GM12878 (cell line): Measurements from ENCODE around the gene ME2. TPM values are rescaled to one million over a fixed set of nuclear protein-coding genes. Genes with fewer than 3 reads are reported as not detected.

Experiments
- BMI1 ChIP-seq: fragments of 450-650 bp; IDR thresholded peaks from 2 replicates; pipeline ENCODE4 v1.6.1; 2016; ENCODE audit warnings: mild to moderate bottlenecking, moderate library complexity, borderline replicate concordance
- CBFB ChIP-seq: IDR thresholded peaks from 2 replicates; pipeline ENCODE4 v1.6.1; 2016; ENCODE audit warnings: antibody characterized with exemption, low read depth
- CEBPB ChIP-seq, 2 experiments: fragments of 150-350 bp in 1 of 2; IDR thresholded peaks; 2 replicates each; pipeline ENCODE4 v1.6.1; 2012 to 2014; ENCODE audit warnings: low read depth in 2 of 2, low read length in 2 of 2, borderline replicate concordance in 1 of 2, inconsistent platforms in 1 of 2
- EGR1 ChIP-seq, 2 experiments: IDR thresholded peaks; 1 replicate in 1 of 2; 2 replicates in 1 of 2; pipeline ENCODE4 v1.6.1; 2011 to 2012; ENCODE audit warnings: low read depth in 2 of 2, low read length in 2 of 2, borderline replicate concordance in 1 of 2, mild to moderate bottlenecking in 1 of 2, moderate library complexity in 1 of 2
- MEF2B ChIP-seq: fragments of 450-650 bp; IDR thresholded peaks from 2 replicates; pipeline ENCODE4 v1.6.1; 2018; ENCODE audit warnings: mild to moderate bottlenecking, moderate library complexity; ENCODE audit not compliant: partially characterized antibody, poor library complexity, severe bottlenecking
- MXI1 ChIP-seq: fragments of 150-350 bp; IDR thresholded peaks from 2 replicates; pipeline ENCODE4 v1.6.1; 2011; ENCODE audit warnings: low read depth, mild to moderate bottlenecking, inconsistent platforms, low read length, improper control_type of control experiment
- NFIC ChIP-seq: IDR thresholded peaks from 2 replicates; pipeline ENCODE4 v1.6.1; 2012; ENCODE audit warnings: low read depth, mild to moderate bottlenecking, inconsistent platforms, low read length, moderate library complexity
- NR2C1 ChIP-seq: fragments of 450-650 bp; IDR thresholded peaks from 2 replicates; pipeline ENCODE4 v1.6.1; 2017; ENCODE audit warnings: antibody characterized with exemption, mild to moderate bottlenecking, moderate library complexity
- NR2F1 ChIP-seq: fragments of 450-650 bp; conservative IDR thresholded peaks from 2 replicates; pipeline ENCODE4 v1.6.1; 2017; ENCODE audit warnings: mild to moderate bottlenecking
- PAX8 ChIP-seq: fragments of 450-650 bp; IDR thresholded peaks from 2 replicates; pipeline ENCODE4 v1.6.1; 2017; ENCODE audit warnings: mild to moderate bottlenecking, moderate library complexity
- POLR2A ChIP-seq: IDR thresholded peaks from 2 replicates; pipeline ENCODE4 v1.6.1; 2011; ENCODE audit warnings: low read depth, mild to moderate bottlenecking, low read length
- RB1 ChIP-seq: fragments of 450-650 bp; formaldehyde crosslinking; IDR thresholded peaks from 2 replicates; pipeline ENCODE4 v1.6.1; 2017; ENCODE audit warnings: mild to moderate bottlenecking, borderline replicate concordance
- SPI1 ChIP-seq: IDR thresholded peaks from 2 replicates; pipeline ENCODE4 v1.6.1; 2011; ENCODE audit warnings: low read depth, mild to moderate bottlenecking, low read length, moderate library complexity, borderline replicate concordance; ENCODE audit not compliant: insufficient read depth
- STAT1 ChIP-seq: fragments of 450-650 bp; conservative IDR thresholded peaks from 2 replicates; pipeline ENCODE4 v1.6.1; 2014; ENCODE audit warnings: antibody characterized with exemption, mild to moderate bottlenecking
- SUPT20H ChIP-seq: IDR thresholded peaks from 2 replicates; pipeline ENCODE4 v1.6.1; 2011; ENCODE audit warnings: low read depth, mild to moderate bottlenecking, low read length, moderate library complexity, borderline replicate concordance; ENCODE audit not compliant: control insufficient read depth
- TARDBP ChIP-seq: IDR thresholded peaks from 2 replicates; pipeline ENCODE4 v1.6.1; 2016; ENCODE audit warnings: borderline replicate concordance
- ZBED1 ChIP-seq: IDR thresholded peaks from 2 replicates; pipeline ENCODE4 v1.6.1; 2016; ENCODE audit warnings: borderline replicate concordance
- ZNF24 ChIP-seq: fragments of 450-650 bp; IDR thresholded peaks from 2 replicates; pipeline ENCODE4 v1.6.1; 2017; ENCODE audit warnings: antibody characterized with exemption, mild to moderate bottlenecking
- ZNF274 ChIP-seq: IDR thresholded peaks from one replicate; pipeline ENCODE4 v1.8.0; 2011; ENCODE audit not compliant: insufficient read length, insufficient read depth
- ZSCAN29 ChIP-seq: fragments of 450-650 bp; IDR thresholded peaks from 2 replicates; pipeline ENCODE4 v1.6.1; 2017; ENCODE audit warnings: mild to moderate bottlenecking, moderate library complexity
- polyA plus RNA-seq, 11 experiments: library from polyadenylated mRNA; depleted of rRNA in 4 of 11; unstranded in 6 of 11; stranded (reverse) in 5 of 11; fragments of >200 nt; fragmentation: Nextera tagmentation in 4 of 11; fragmentation: Illumina TruSeq in 1 of 11; extraction: Ambion mirVana in 4 of 11; extraction: Trizol in 1 of 11; gene quantifications; 1 replicate in 1 of 11; 2 replicates in 10 of 11; pipeline versions ENCODE4 v1.2.1 to v1.2.3, GENCODE V29; 2011 to 2016; ENCODE audit warnings: inconsistent platforms in 2 of 11, missing spikeins in 2 of 11, low read depth in 1 of 11
- total RNA-seq, 4 experiments: library from RNA; depleted of rRNA in 3 of 4; stranded (reverse); fragments of >200 nt in 3 of 4; fragmentation: Illumina TruSeq in 1 of 4; extraction: Trizol in 1 of 4; gene quantifications; 2 replicates each; pipeline versions ENCODE4 v1.2.1 to v1.2.3, GENCODE V29; 2013 to 2021
- TF ChIP-seq, protein P1 (sequence below): IDR thresholded peaks from 2 replicates; pipeline ENCODE4 v1.6.1; 2011; ENCODE audit warnings: mild to moderate bottlenecking, low read depth, low read length, moderate library complexity; ENCODE audit not compliant: insufficient replicate concordance
- TF ChIP-seq, protein P2 (sequence below): fragments of 450-650 bp; conservative IDR thresholded peaks from 2 replicates; pipeline ENCODE4 v1.6.1; 2017; ENCODE audit warnings: mild to moderate bottlenecking, moderate library complexity
- TF ChIP-seq, protein P3 (sequence below): IDR thresholded peaks from 2 replicates; pipeline ENCODE4 v1.6.1; 2011; ENCODE audit warnings: borderline replicate concordance, low read depth, mild to moderate bottlenecking, moderate library complexity, mixed read lengths, low read length; ENCODE audit not compliant: insufficient read depth; ENCODE audit errors: extremely low read length
- TF ChIP-seq, protein P4 (sequence below): IDR thresholded peaks from 2 replicates; pipeline ENCODE4 v1.6.1; 2011; ENCODE audit warnings: low read depth, low read length, improper control_type of control experiment, borderline replicate concordance
- TF ChIP-seq, protein P5 (sequence below): IDR thresholded peaks from 2 replicates; pipeline ENCODE4 v1.6.1; 2012; ENCODE audit warnings: low read depth, low read length, improper control_type of control experiment

ME2 gene
- total and polyA plus RNA-seq, 10 of the 15 experiments (the other 5 are each of a cell fraction or from before 2014, with no cell fraction given) = 41.3 to 155 (median 133) TPM

DNA sequence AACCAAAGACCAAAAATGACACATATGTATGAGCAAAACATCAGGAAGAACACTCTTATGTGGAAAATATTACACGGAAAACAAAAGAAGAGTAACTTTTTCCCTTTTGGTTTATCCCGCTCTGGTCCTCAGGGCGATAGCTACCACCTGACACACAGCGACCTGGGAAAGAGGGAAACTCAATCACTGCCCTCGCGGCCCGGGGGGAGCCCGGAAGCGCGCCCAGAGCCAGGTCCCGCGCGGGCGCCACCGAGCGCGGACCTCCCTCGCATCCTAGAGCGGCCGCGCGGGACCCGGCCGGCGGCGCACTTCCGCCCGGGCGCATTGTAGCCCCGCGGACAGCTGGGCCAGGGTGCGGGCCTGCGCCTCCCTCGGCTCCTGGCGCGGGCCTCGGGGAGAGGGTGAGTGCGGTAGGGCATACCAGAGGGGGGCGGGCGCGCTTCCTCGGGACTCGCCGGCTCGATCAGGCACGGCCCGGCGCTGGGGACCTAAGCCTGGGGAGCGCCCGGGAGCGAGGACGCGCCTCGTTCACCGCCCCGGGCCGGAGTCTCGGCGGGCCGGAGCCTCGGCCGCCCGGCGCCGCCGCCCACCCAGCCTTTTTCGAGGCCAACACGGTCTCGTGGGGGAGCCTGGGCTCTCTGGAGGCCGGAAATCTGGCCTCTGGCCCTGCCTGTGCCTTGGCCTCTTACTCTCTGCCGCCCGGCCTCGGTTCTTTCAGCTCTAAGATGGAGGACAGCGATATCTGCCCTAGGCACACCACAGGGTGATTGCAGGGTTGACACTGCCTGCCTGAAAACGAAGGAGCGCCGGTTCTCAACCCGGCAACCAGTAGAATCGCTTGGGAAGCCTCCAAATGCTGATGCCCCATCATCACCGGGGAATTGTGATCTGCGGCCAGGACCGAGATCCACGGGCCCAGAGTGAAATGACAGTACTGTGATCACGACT, 89.1 kb downstream of the ME2 start, which contains the start of gene ELAC1 (continued):
- TF ChIP-seq, protein P1, sequence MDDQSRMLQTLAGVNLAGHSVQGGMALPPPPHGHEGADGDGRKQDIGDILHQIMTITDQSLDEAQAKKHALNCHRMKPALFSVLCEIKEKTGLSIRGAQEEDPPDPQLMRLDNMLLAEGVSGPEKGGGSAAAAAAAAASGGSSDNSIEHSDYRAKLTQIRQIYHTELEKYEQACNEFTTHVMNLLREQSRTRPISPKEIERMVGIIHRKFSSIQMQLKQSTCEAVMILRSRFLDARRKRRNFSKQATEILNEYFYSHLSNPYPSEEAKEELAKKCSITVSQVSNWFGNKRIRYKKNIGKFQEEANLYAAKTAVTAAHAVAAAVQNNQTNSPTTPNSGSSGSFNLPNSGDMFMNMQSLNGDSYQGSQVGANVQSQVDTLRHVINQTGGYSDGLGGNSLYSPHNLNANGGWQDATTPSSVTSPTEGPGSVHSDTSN = no peak
- TF ChIP-seq SPI1 = peak; percentile 55; the same call in 1 of the 2 replicates
- peak; percentile 93; the same call in 1 of the 2 replicates for TF ChIP-seq RB1
- TF ChIP-seq CEBPB (IDR thresholded peaks at IDR 0.05; ENCODE audit: borderline replicate concordance in 1 of 2, low read depth in 2 of 2, low read length in 2 of 2) = no peak
- TF ChIP-seq MXI1 = peak; percentile 69
- peak in 1 of 2 experiments; percentile 64; a peak in 2 of 3 replicates for TF ChIP-seq EGR1 (IDR thresholded peaks at IDR 0.05; ENCODE audit: borderline replicate concordance in 1 of 2, low read depth in 2 of 2, low read length in 2 of 2)
- no peak; the same call in none of the 2 replicates for TF ChIP-seq NR2F1
- no peak for TF ChIP-seq BMI1
- TF ChIP-seq POLR2A = peak; percentile 97
- no peak for TF ChIP-seq ZNF274
- TF ChIP-seq, protein P2, sequence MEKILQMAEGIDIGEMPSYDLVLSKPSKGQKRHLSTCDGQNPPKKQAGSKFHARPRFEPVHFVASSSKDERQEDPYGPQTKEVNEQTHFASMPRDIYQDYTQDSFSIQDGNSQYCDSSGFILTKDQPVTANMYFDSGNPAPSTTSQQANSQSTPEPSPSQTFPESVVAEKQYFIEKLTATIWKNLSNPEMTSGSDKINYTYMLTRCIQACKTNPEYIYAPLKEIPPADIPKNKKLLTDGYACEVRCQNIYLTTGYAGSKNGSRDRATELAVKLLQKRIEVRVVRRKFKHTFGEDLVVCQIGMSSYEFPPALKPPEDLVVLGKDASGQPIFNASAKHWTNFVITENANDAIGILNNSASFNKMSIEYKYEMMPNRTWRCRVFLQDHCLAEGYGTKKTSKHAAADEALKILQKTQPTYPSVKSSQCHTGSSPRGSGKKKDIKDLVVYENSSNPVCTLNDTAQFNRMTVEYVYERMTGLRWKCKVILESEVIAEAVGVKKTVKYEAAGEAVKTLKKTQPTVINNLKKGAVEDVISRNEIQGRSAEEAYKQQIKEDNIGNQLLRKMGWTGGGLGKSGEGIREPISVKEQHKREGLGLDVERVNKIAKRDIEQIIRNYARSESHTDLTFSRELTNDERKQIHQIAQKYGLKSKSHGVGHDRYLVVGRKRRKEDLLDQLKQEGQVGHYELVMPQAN = peak; percentile 86
- TF ChIP-seq ZNF24 = peak; percentile 69; the same call in 1 of the 2 replicates
- TF ChIP-seq, protein P3, sequence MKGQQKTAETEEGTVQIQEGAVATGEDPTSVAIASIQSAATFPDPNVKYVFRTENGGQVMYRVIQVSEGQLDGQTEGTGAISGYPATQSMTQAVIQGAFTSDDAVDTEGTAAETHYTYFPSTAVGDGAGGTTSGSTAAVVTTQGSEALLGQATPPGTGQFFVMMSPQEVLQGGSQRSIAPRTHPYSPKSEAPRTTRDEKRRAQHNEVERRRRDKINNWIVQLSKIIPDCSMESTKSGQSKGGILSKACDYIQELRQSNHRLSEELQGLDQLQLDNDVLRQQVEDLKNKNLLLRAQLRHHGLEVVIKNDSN = no peak
- TF ChIP-seq MEF2B = no peak
- TF ChIP-seq NFIC = no peak
- 0 out of 2 replicates have a peak, but pooled peaks have one; percentile 57 for TF ChIP-seq ZSCAN29
- TF ChIP-seq CBFB = 0 out of 2 replicates have a peak, but pooled peaks have one; percentile 18
- TF ChIP-seq ZBED1 = no peak
- TF ChIP-seq, protein P4, sequence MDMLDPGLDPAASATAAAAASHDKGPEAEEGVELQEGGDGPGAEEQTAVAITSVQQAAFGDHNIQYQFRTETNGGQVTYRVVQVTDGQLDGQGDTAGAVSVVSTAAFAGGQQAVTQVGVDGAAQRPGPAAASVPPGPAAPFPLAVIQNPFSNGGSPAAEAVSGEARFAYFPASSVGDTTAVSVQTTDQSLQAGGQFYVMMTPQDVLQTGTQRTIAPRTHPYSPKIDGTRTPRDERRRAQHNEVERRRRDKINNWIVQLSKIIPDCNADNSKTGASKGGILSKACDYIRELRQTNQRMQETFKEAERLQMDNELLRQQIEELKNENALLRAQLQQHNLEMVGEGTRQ = no peak
- no peak for TF ChIP-seq TARDBP
- no peak for TF ChIP-seq SUPT20H
- peak; percentile 88 for TF ChIP-seq STAT1
- TF ChIP-seq, protein P5, sequence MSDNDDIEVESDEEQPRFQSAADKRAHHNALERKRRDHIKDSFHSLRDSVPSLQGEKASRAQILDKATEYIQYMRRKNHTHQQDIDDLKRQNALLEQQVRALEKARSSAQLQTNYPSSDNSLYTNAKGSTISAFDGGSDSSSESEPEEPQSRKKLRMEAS = no peak; the same call in 1 of the 2 replicates
- no peak for TF ChIP-seq PAX8
- TF ChIP-seq NR2C1 = peak; percentile 62
